Measurements from ENCODE around the gene DOCK2.

- TF ChIP-seq POLR2AphosphoS5 (IDR thresholded peaks at IDR 0.05) = no peak
- TF ChIP-seq CTCF (IDR thresholded peaks at IDR 0.05) = peak in 1 of 2 donors; percentile 57
- no peak for TF ChIP-seq POLR2A (IDR thresholded peaks at IDR 0.05)
Measured at GRCh38 chr5:169980418-169981053, 343.5 kb downstream of the DOCK2 start, which contains the start of gene INSYN2B.
